PC-3 (cell line): ENCODE measurements around the gene PODNL1. TPM values are rescaled to one million over a fixed set of nuclear protein-coding genes. Genes with fewer than 3 reads are reported as not detected.

Experiments used
- ATAC-seq: fragments of 200-7000 bp; cut with Tn5 transposase; 2 replicates; pipeline ENCODE4 v1.9.1; 2020; ENCODE audit warnings: mild to moderate bottlenecking, moderate library complexity
- BruUV-seq: library from RNA; stranded (reverse); fragments of 400-500 nt; replicated peaks from 2 replicates; lab custom pipeline; 2021; lab: Mats Ljungman, UMichigan
- CTCF ChIA-PET: fragments of 300-600 bp; sonication (Branson Sonifier 250); formaldehyde crosslinking; loops from one replicate; lab custom pipeline; 2022; ENCODE audit warnings: antibody characterized with exemption; lab: Charles Lee
- POLR2A ChIA-PET: fragments of 300-600 bp; sonication (Branson Sonifier 250); formaldehyde crosslinking; loops from one replicate; lab custom pipeline; 2022; ENCODE audit warnings: antibody characterized with exemption; ENCODE audit not compliant: unreplicated experiment; lab: Charles Lee
- DNase-seq: peaks from one replicate; pipeline ENCODE4 v3.0.0-alpha.2; 2015
- H2AFZ ChIP-seq: fragments of 300-600 bp; sonication (generic); 2 replicates; pipeline ENCODE4 v1.6.0; 2016; ENCODE audit warnings: antibody characterized with exemption, low read length
- H3F3A ChIP-seq: fragments of 300-600 bp; sonication (generic); one replicate; pipeline ENCODE4 v1.6.0; 2017; ENCODE audit warnings: antibody characterized with exemption, low read length, control low read depth, mild to moderate bottlenecking; ENCODE audit not compliant: unreplicated experiment
- H3K27ac ChIP-seq: fragments of 300-600 bp; sonication (generic); 2 replicates; pipeline ENCODE4 v1.5.1; 2016; ENCODE audit warnings: mild to moderate bottlenecking, low read length
- H3K27me3 ChIP-seq: fragments of 300-600 bp; sonication (generic); 2 replicates; pipeline ENCODE4 v1.6.1; 2016; ENCODE audit warnings: low read length, mixed read lengths
- H3K36me3 ChIP-seq: fragments of 300-600 bp; sonication (generic); 2 replicates; pipeline ENCODE4 v1.6.1; 2016; ENCODE audit warnings: low read depth, mixed run types, low read length, mixed read lengths
- H3K4me1 ChIP-seq: fragments of 300-600 bp; sonication (generic); 2 replicates; pipeline ENCODE4 v1.5.1; 2016; ENCODE audit warnings: low read length; ENCODE audit not compliant: insufficient read depth
- H3K4me2 ChIP-seq: fragments of 300-600 bp; sonication (generic); 2 replicates; pipeline ENCODE4 v1.6.0; 2016; ENCODE audit warnings: low read length
- H3K4me3 ChIP-seq: fragments of 300-600 bp; sonication (generic); 2 replicates; pipeline ENCODE4 v1.5.1; 2016; ENCODE audit warnings: mild to moderate bottlenecking, low read length, mixed read lengths
- H3K79me2 ChIP-seq: fragments of 300-600 bp; sonication (generic); 2 replicates; pipeline ENCODE4 v1.6.1; 2017; ENCODE audit warnings: low read length, mixed read lengths
- H3K9ac ChIP-seq: fragments of 300-600 bp; sonication (generic); 2 replicates; pipeline ENCODE4 v1.6.0; 2016; ENCODE audit warnings: mild to moderate bottlenecking, low read length
- H3K9me2 ChIP-seq: fragments of 300-600 bp; sonication (generic); replicated peaks from 2 replicates; pipeline ENCODE4 v1.6.1; 2016; ENCODE audit warnings: mixed run types, low read length, mixed read lengths
- H3K9me3 ChIP-seq: fragments of 300-600 bp; sonication (generic); 2 replicates; pipeline ENCODE4 v1.6.1; 2016; ENCODE audit warnings: low read length, mixed read lengths
- H4K20me1 ChIP-seq: fragments of 300-600 bp; sonication (generic); 2 replicates; pipeline ENCODE4 v1.6.1; 2016; ENCODE audit warnings: low read length, mixed read lengths
- EZH2 ChIP-seq: fragments of 300-600 bp; sonication (generic); IDR thresholded peaks from one replicate; pipeline ENCODE4 v1.6.1; 2017; ENCODE audit warnings: antibody characterized with exemption, mild to moderate bottlenecking, low read length; ENCODE audit not compliant: unreplicated experiment
- EZH2phosphoT487 ChIP-seq: fragments of 300-600 bp; sonication (generic); IDR thresholded peaks from 2 replicates; pipeline ENCODE4 v1.6.1; 2018; ENCODE audit warnings: mild to moderate bottlenecking, antibody characterized with exemption, low read length, borderline replicate concordance
- intact Hi-C: fragments of 100-400 bp; cut with micrococcal nuclease; formaldehyde crosslinking; loops from 2 replicates; pipeline ENCODE4 v1.9.0; 2023
- total RNA-seq: library from RNA; depleted of rRNA; stranded (reverse); fragments of >200 nt; gene quantifications from 2 replicates; pipeline ENCODE4 v1.2.3, GENCODE V29; 2014
- TF ChIP-seq, protein P1 (sequence below): fragments of 300-600 bp; sonication (generic); conservative IDR thresholded peaks from 2 replicates; pipeline ENCODE4 v1.5.1; 2017; ENCODE audit warnings: antibody characterized with exemption, low read depth, mild to moderate bottlenecking, low read length

Gene PODNL1
- total RNA-seq, 1 experiment from 2014 or later, result not detected

DNA sequence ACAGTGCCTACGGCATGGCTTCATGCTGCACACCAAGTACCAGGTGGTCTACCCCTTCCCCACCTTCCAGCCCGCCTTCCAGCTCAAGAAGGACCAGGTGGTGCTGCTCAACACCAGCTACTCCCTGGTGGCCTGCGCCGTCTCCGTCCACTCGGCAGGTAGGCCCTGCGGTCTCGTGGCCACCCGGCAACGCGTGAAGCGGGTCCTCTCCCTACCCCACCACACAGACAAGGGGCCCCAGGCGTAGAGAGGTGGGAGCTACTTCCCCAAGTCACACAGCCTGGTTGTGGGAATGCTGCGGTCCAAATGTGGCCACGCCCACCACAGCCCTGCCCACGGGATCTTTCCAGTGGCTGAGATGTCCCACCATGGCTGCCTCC lies 18.1 kb upstream of the PODNL1 start:
- H3K9me3 ChIP-seq, result no peaks in the 10 kb centered on the region
- no peak overlapping the region for H3K27ac ChIP-seq
- no peaks in the 10 kb centered on the region for H3K9me2 ChIP-seq
- BruUV-seq, result no TSS peak
- ChIA-PET POLR2A (no interaction called here), CTCF (no interaction called here)
- H3K4me3 ChIP-seq, result no peak overlapping the region
- intact Hi-C loops, result no loop called here
- no peak overlapping the region for H3K9ac ChIP-seq
- DNase-seq, result no peak
- TF ChIP-seq, protein P1, sequence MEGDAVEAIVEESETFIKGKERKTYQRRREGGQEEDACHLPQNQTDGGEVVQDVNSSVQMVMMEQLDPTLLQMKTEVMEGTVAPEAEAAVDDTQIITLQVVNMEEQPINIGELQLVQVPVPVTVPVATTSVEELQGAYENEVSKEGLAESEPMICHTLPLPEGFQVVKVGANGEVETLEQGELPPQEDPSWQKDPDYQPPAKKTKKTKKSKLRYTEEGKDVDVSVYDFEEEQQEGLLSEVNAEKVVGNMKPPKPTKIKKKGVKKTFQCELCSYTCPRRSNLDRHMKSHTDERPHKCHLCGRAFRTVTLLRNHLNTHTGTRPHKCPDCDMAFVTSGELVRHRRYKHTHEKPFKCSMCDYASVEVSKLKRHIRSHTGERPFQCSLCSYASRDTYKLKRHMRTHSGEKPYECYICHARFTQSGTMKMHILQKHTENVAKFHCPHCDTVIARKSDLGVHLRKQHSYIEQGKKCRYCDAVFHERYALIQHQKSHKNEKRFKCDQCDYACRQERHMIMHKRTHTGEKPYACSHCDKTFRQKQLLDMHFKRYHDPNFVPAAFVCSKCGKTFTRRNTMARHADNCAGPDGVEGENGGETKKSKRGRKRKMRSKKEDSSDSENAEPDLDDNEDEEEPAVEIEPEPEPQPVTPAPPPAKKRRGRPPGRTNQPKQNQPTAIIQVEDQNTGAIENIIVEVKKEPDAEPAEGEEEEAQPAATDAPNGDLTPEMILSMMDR, result no peak
- no peak for TF ChIP-seq EZH2phosphoT487
- TF ChIP-seq EZH2, result no peak
- no peak for ATAC-seq
- H3F3A ChIP-seq, result no peaks in the 10 kb centered on the region
- H3K36me3 ChIP-seq, result peaks cover 39% of the 10 kb centered on the region; the same call in 1 of the 2 replicates
- H3K79me2 ChIP-seq, result peaks cover 20% of the 10 kb centered on the region
- H3K4me2 ChIP-seq, result no peak overlapping the region
- no peak overlapping the region for H2AFZ ChIP-seq
- peaks cover 10% of the 10 kb centered on the region for H3K4me1 ChIP-seq
- no peaks in the 10 kb centered on the region; the same call in 1 of the 2 replicates for H4K20me1 ChIP-seq
- H3K27me3 ChIP-seq, result no peaks in the 10 kb centered on the region

DNA sequence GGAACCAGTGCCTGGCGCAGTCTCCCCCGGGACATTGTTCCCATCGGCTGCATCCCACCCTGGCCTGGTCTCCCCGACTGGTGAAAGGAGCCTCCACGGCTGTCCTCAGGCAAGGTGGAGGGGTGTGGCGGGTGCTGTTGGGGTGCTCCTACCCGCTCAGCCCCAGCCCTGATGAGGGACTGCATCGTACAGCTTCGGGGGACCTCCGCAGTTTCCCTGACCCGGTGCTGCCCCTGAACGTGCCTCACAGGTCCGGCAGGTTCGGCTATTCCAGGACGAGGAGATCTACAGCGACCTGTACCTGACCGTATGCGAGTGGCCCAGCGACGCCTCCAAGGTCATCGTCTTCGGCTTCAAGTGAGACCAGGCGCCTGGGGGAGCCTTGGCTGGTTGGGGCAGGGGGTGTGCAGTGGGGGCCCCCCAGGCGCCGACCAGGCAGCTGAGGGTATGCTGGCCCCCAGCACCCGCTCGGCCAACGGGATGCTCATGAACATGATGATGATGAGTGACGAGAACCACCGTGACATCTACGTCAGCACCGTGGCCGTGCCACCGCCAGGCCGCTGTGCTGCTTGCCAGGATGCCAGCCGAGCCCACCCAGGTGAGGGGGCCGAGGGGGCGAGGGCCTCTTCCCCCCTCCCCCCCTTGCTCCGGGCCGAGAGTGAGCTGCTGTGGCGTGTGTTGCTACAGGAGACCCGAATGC lies 17.6 kb upstream of the PODNL1 start:
- H3K9me3 ChIP-seq, result no peaks in the 10 kb centered on the region
- no peak overlapping the region for H3K4me2 ChIP-seq
- peaks cover 20% of the 10 kb centered on the region for H3K79me2 ChIP-seq
- no peaks in the 10 kb centered on the region for H3F3A ChIP-seq
- no peak overlapping the region for H2AFZ ChIP-seq
- TF ChIP-seq, protein P1, result no peak
- TF ChIP-seq EZH2phosphoT487 (no peak), EZH2 (no peak)
- DNase-seq, result no peak
- H3K9me2 ChIP-seq, result no peaks in the 10 kb centered on the region
- ChIA-PET CTCF (no interaction called here), POLR2A (no interaction called here)
- H4K20me1 ChIP-seq, result no peaks in the 10 kb centered on the region; the same call in 1 of the 2 replicates
- BruUV-seq, result no TSS peak
- peaks cover 39% of the 10 kb centered on the region; the same call in 1 of the 2 replicates for H3K36me3 ChIP-seq
- no peak overlapping the region for H3K9ac ChIP-seq
- H3K27ac ChIP-seq, result no peak overlapping the region
- ATAC-seq, result no peak
- no peaks in the 10 kb centered on the region for H3K27me3 ChIP-seq
- intact Hi-C loops, result no loop called here
- H3K4me3 ChIP-seq, result no peak overlapping the region
- peaks cover 10% of the 10 kb centered on the region for H3K4me1 ChIP-seq

DNA sequence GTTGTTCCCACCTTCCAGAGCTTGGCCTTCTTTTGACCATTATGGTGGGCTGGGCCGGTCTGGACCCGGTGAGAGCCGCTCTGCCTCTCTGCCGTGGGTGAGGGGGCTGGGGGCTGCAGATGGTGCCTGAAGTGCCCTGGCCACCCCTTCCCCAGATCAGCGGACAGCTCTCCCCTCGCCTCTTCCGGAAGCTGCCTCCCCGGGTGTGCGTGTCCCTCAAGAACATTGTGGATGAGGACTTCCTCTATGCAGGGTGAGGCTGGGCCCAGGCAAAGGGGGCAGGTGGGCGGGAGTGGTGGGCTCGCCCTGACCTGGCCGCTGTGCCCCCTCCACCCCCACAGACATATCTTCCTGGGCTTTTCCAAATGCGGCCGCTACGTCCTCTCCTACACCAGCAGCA lies 16.0 kb upstream of the PODNL1 start:
- BruUV-seq, result no TSS peak
- Histone ChIP-seq H3K4me3 (no peak overlapping the region), H2AFZ (no peak overlapping the region), H3K9me3 (no peaks in the 10 kb centered on the region), H3K36me3 (peaks cover 26% of the 10 kb centered on the region; the same call in 1 of the 2 replicates), H3K27me3 (no peaks in the 10 kb centered on the region), H3K4me1 (peaks cover 10% of the 10 kb centered on the region), H3K79me2 (peaks cover 20% of the 10 kb centered on the region), H3K9ac (no peak overlapping the region), H4K20me1 (no peaks in the 10 kb centered on the region; the same call in 1 of the 2 replicates), H3K4me2 (no peak overlapping the region), H3K9me2 (no peaks in the 10 kb centered on the region), H3K27ac (no peak overlapping the region), H3F3A (no peaks in the 10 kb centered on the region)
- TF ChIP-seq, protein P1, result no peak
- TF ChIP-seq EZH2, result no peak
- TF ChIP-seq EZH2phosphoT487, result no peak
- no peak for DNase-seq
- POLR2A ChIA-PET, result no interaction called here
- CTCF ChIA-PET, result no interaction called here
- intact Hi-C loops, result no loop called here
- no peak for ATAC-seq
